Right lobe of liver (tissue), 6 donors: ENCODE data around the gene E2F7. TPM values are rescaled to one million over a fixed set of nuclear protein-coding genes. Genes with fewer than 3 reads are reported as not detected.

Experiments used
- ATAC-seq, 4 donors: fragments of 200-7000 bp; cut with Tn5 transposase; one replicate each; pipeline ENCODE4 v1.9.1; 2020; ENCODE audit warnings: mild to moderate bottlenecking in 4 of 4, moderate library complexity in 4 of 4
- DNase-seq, 3 donors: peaks; one replicate each; pipeline ENCODE4 v3.0.0-alpha.2; 2020
- H3K27ac ChIP-seq, 3 donors: fragments of 200-600 bp; one replicate each; pipeline ENCODE4 v1.8.0; 2022
- H3K27me3 ChIP-seq, 2 donors: fragments of 200-600 bp; one replicate each; pipeline ENCODE4 v1.8.0; 2022
- H3K36me3 ChIP-seq, 4 donors: fragments of 200-600 bp; sonication (generic) in 1 of 4; one replicate each; pipeline versions ENCODE4 v1.5.1 to v1.8.0; 2017 to 2022; ENCODE audit warnings: control low read depth in 1 of 4
- H3K4me1 ChIP-seq, 4 donors: fragments of 200-600 bp; sonication (generic) in 1 of 4; one replicate each; pipeline versions ENCODE4 v1.5.1 to v1.8.0; 2017 to 2022; ENCODE audit warnings: control low read depth in 1 of 4
- H3K4me3 ChIP-seq, 3 donors: fragments of 200-600 bp; one replicate each; pipeline ENCODE4 v1.8.0; 2022
- H3K9me3 ChIP-seq, 4 donors: fragments of 200-600 bp; sonication (generic) in 1 of 4; one replicate each; pipeline versions ENCODE4 v1.5.1 to v1.8.0; 2017 to 2022; ENCODE audit warnings: control low read depth in 1 of 4
- CTCF ChIP-seq, 4 donors: fragments of 200-600 bp in 3 of 4; fragments of 450-650 bp in 1 of 4; IDR thresholded peaks; one replicate each; pipeline versions ENCODE4 v1.5.1 to v1.8.0; 2016 to 2022; ENCODE audit warnings: antibody characterized with exemption in 4 of 4, mild to moderate bottlenecking in 2 of 4
- POLR2A ChIP-seq: fragments of 450-650 bp; IDR thresholded peaks from one replicate; pipeline ENCODE4 v1.6.1; 2017; ENCODE audit warnings: antibody characterized with exemption, mild to moderate bottlenecking
- WGBS: methylation state at CpG from one replicate; pipeline ENCODE4 v1.1.6; 2018; ENCODE audit warnings: low coverage, low lambda C conversion rate; ENCODE audit not compliant: insufficient coverage; ENCODE audit errors: missing lambda C conversion rate; 5-methylcytosine and 5-hydroxymethylcytosine counted together
- intact Hi-C, 2 donors: fragments of 100-400 bp; cut with DNase I; formaldehyde crosslinking; loops; one replicate each; pipeline versions ENCODE4 v1.11.2 to v1.14.1; 2022
- total RNA-seq, 6 experiments: library from RNA; depleted of rRNA in 2 of 6; stranded (reverse); fragments of >200 nt in 2 of 6; fragmentation: NEBNext Ultra II Directional in 3 of 6; extraction: Animal tissue kit (Norgen Biotek cat#: 25700) in 3 of 6; gene quantifications; one replicate each; pipeline versions ENCODE4 v1.1.0 to v1.2.4, GENCODE V29; 2016 to 2023
- donor health status: DM: no; HTN: yes; CAD: no.
- donor health status: DM: no; HTN: no; CAD: no.
- donor health status: DM: no; HTN: no; CAD: no.
- donor health status: DM: no; HTN: yes; CAD: no.
- donor health status: DM: no; HTN: yes; CAD: no.

Gene E2F7
- total RNA-seq, 6 experiments from 2014 or later, result 0.23 to 0.55 (median 0.37) TPM; not detected in 2

- TF ChIP-seq CTCF (IDR thresholded peaks at IDR 0.05), result no peak
- TF ChIP-seq POLR2A, result no peak
- no peak for DNase-seq
- Histone ChIP-seq H3K4me1 (no peaks in the 10 kb centered on the region), H3K4me3 (no peak overlapping the region), H3K9me3 (no peaks in the 10 kb centered on the region), H3K27me3 (no peaks in the 10 kb centered on the region), H3K36me3 (no peaks in the 10 kb centered on the region), H3K27ac (no peak overlapping the region)
- WGBS, result 45% methylated on average over 4 of the region's 4 CpGs
- intact Hi-C loops, result no loop called here
- ATAC-seq, result no peak
Measured at GRCh38 chr12:76998386-76998785, 67.0 kb downstream of the E2F7 start.

DNA sequence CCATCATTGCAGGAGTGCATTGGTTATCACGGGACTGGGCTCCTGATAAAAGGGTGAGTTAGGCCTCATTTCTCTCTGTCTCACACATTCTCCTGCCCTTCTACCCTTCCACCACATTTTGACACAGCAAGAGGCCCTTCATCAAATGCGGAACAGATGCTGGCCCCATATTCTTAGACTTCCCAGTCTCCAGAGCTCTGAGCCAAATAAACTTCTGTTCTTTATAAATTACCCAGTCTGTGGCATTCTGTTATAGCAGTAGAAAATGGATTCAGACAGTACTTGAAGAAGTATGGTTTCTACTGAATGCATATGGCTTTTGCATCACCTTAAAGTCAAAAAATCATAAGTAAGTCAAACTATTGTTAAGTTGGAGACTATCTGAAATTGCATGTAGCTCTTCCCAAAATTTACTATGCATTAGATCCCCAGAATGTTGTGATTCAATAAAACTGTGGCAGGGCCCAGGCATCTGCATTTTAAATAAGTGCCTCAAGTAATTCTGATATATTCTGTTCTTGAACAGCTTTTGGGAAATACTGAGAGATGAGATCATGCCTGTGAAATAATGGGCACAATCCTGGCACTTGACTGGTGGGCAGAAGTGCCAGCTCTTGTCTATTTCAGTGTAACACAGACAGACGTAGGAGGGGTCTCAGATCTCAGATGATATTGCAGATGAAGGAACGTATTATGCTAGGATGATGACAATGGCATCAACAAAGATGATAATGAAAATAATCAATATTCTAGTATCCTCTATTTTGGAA lies 68.2 kb downstream of the E2F7 start:
- 82% methylated on average over 4 of the region's 4 CpGs for WGBS
- Histone ChIP-seq H3K36me3 (no peaks in the 10 kb centered on the region), H3K4me3 (no peak overlapping the region), H3K27ac (no peak overlapping the region), H3K4me1 (no peaks in the 10 kb centered on the region), H3K27me3 (no peaks in the 10 kb centered on the region), H3K9me3 (no peaks in the 10 kb centered on the region)
- intact Hi-C loops, result no loop called here
- ATAC-seq (no peak), DNase-seq (no peak)
- TF ChIP-seq CTCF (IDR thresholded peaks at IDR 0.05) (no peak), POLR2A (no peak)

DNA sequence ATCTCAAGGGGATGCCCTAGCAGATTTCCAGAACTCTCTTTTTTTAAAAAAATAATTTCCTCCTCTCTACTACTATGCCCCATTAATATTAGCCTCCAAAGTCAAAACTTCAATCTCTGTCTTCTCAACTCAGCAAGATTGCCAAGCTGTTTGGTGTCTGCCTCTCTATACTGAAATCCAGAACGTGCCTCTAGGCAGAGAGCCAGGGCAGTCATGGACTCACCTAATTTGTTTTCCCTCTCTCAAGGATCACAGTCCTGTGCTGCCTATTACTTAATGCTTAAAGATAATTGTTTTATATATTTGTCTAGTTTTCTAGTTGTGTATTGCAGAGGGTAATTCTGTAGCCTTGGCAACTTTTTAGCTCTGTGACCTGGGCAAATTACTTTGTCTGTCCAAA lies 74.7 kb downstream of the E2F7 start:
- Histone ChIP-seq H3K27ac (no peak overlapping the region), H3K9me3 (no peaks in the 10 kb centered on the region), H3K4me1 (no peaks in the 10 kb centered on the region), H3K27me3 (no peaks in the 10 kb centered on the region), H3K4me3 (no peak overlapping the region), H3K36me3 (no peaks in the 10 kb centered on the region)
- intact Hi-C loops, result no loop called here
- ATAC-seq, result no peak
- no peak for TF ChIP-seq POLR2A
- no peak for DNase-seq
- 12% methylated on average over 1 of the region's 1 CpG for WGBS

DNA sequence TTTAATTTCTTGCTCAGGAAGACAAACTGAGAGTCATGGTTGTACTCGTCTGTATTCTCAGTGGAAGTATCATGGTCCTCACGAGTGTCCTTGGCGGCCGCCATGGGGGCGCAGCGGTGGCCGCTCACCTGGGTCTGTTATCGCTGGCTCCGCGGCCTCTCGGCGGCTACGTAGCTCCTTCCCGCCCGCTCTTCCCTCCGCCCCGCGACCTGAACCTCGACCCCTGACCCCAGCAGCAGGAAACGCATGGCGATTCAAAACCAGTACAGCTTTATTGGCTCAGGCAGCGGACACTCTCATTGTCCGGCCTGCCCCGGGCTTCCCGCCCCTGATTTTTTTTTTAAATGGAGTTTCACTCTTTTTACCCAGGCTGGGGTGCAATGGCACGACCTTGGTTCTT lies 80.8 kb downstream of the E2F7 start:
- no peaks in the 10 kb centered on the region for H3K36me3 ChIP-seq
- H3K9me3 ChIP-seq, result peaks cover 0 to 6% (median 0%) of the 10 kb centered on the region in 4 donors
- no peaks in the 10 kb centered on the region for H3K4me1 ChIP-seq
- intact Hi-C loops, result no loop called here
- TF ChIP-seq POLR2A, result no peak
- TF ChIP-seq CTCF (IDR thresholded peaks at IDR 0.05), result no peak
- DNase-seq (no peak), ATAC-seq (no peak)
- 84% methylated on average over 18 of the region's 26 CpGs for WGBS
- H3K27me3 ChIP-seq, result no peaks in the 10 kb centered on the region
- no peak overlapping the region for H3K27ac ChIP-seq
- no peak overlapping the region for H3K4me3 ChIP-seq

GRCh38 chr12:76983420-76983819 lies 81.9 kb downstream of the E2F7 start:
- ATAC-seq, result no peak

More at GRCh38 chr12:76983420-76983819, 81.9 kb downstream of the E2F7 start:
- H3K9me3 ChIP-seq, result peaks cover 0 to 6% (median 0%) of the 10 kb centered on the region in 4 donors
- intact Hi-C loops, result no loop called here
- TF ChIP-seq POLR2A (no peak), CTCF (IDR thresholded peaks at IDR 0.05) (no peak)
- 31% methylated on average over 2 of the region's 2 CpGs for WGBS
- DNase-seq, result no peak
- no peaks in the 10 kb centered on the region for H3K4me1 ChIP-seq
- H3K36me3 ChIP-seq, result no peaks in the 10 kb centered on the region
- no peaks in the 10 kb centered on the region for H3K27me3 ChIP-seq
- H3K27ac ChIP-seq, result no peak overlapping the region
- no peak overlapping the region for H3K4me3 ChIP-seq
